ENCODE results near the gene TSSK2. TPM values are rescaled to one million over a fixed set of nuclear protein-coding genes. Genes with fewer than 3 reads are reported as not detected.

TSSK2 gene
- total and polyA plus RNA-seq, 2 experiments from 2014 or later, result not detected

- Histone ChIP-seq H3K4me1 (ENCODE audit: low read depth) (peaks cover 13% of the 10 kb centered on the region), H3K9me3 (ENCODE audit: low read depth) (no peaks in the 10 kb centered on the region), H3K36me3 (no peaks in the 10 kb centered on the region), H3K27me3 (peaks cover 43% of the 10 kb centered on the region), H3K4me3 (no peak overlapping the region), H3K27ac (no peak overlapping the region)
- no peak for TF ChIP-seq CTCF (IDR thresholded peaks at IDR 0.05; ENCODE audit: low read depth, low read length)
- DNase-seq (ENCODE audit: low read depth in 1 of 2, low spot score in 1 of 2), result no peak
Measured at GRCh38 chr22:19169947-19170318, 38.8 kb downstream of the TSSK2 start.

GRCh38 chr22:19172213-19173046, 41.3 kb downstream of the TSSK2 start:
- H3K27ac ChIP-seq, result peak overlapping the region; percentile 91
- H3K9me3 ChIP-seq (ENCODE audit: low read depth), result no peaks in the 10 kb centered on the region
- peaks cover 24% of the 10 kb centered on the region for H3K27me3 ChIP-seq
- H3K4me1 ChIP-seq (ENCODE audit: low read depth), result peaks cover 19% of the 10 kb centered on the region
- TF ChIP-seq CTCF (IDR thresholded peaks at IDR 0.05; ENCODE audit: low read depth, low read length), result no peak
- no peak for DNase-seq (ENCODE audit: low read depth in 1 of 2, low spot score in 1 of 2)
- H3K4me3 ChIP-seq, result peak overlapping the region; percentile 98
- no peaks in the 10 kb centered on the region for H3K36me3 ChIP-seq

GRCh38 chr22:19173047-19174035, 42.2 kb downstream of the TSSK2 start:
- no peak for TF ChIP-seq CTCF (IDR thresholded peaks at IDR 0.05; ENCODE audit: low read depth, low read length)

GRCh38 chr22:19174106-19175025, 43.3 kb downstream of the TSSK2 start:
- Histone ChIP-seq H3K27ac (peak overlapping the region; percentile 56), H3K36me3 (no peaks in the 10 kb centered on the region), H3K4me1 (ENCODE audit: low read depth) (peaks cover 21% of the 10 kb centered on the region), H3K4me3 (no peak overlapping the region), H3K27me3 (peaks cover 5% of the 10 kb centered on the region), H3K9me3 (ENCODE audit: low read depth) (no peaks in the 10 kb centered on the region)
- peak in 1 of 2 donors; percentile 85 for DNase-seq (ENCODE audit: low read depth in 1 of 2, low spot score in 1 of 2)
- TF ChIP-seq CTCF (IDR thresholded peaks at IDR 0.05; ENCODE audit: low read depth, low read length), result no peak

More at GRCh38 chr22:19173047-19174035, 42.2 kb downstream of the TSSK2 start:
- peaks cover 21% of the 10 kb centered on the region for H3K4me1 ChIP-seq (ENCODE audit: low read depth)
- no peaks in the 10 kb centered on the region for H3K9me3 ChIP-seq (ENCODE audit: low read depth)
- H3K36me3 ChIP-seq, result no peaks in the 10 kb centered on the region
- no peak for DNase-seq (ENCODE audit: low read depth in 1 of 2, low spot score in 1 of 2)
- H3K4me3 ChIP-seq, result no peak overlapping the region
- peaks cover 15% of the 10 kb centered on the region for H3K27me3 ChIP-seq
- peak overlapping the region; percentile 56 for H3K27ac ChIP-seq
